H9 (cell line): ENCODE results near the gene BICD1. TPM values are rescaled to one million over a fixed set of nuclear protein-coding genes. Genes with fewer than 3 reads are reported as not detected.

Source experiments
- DNase-seq: peaks from one replicate; pipeline ENCODE4 v3.0.0-alpha.2; 2017
- H2AFZ ChIP-seq: one replicate; pipeline ENCODE4 v1.6.1; 2013; ENCODE audit warnings: mild to moderate bottlenecking, low read length, control low read depth, moderate library complexity
- H2AK5ac ChIP-seq: 2 replicates; pipeline ENCODE4 v1.6.1; 2013; ENCODE audit warnings: low read length, control low read depth, mixed read lengths; ENCODE audit not compliant: insufficient read length
- H2BK120ac ChIP-seq: one replicate; pipeline ENCODE4 v1.6.1; 2013; ENCODE audit warnings: low read depth, mild to moderate bottlenecking, low read length, control low read depth, inconsistent platforms; ENCODE audit not compliant: poor library complexity, severe bottlenecking
- H2BK12ac ChIP-seq: 2 replicates; pipeline ENCODE4 v1.6.1; 2013; ENCODE audit warnings: low read length, control low read depth, mixed read lengths, low read depth; ENCODE audit not compliant: insufficient read length
- H2BK15ac ChIP-seq: 2 replicates; pipeline ENCODE4 v1.6.1; 2013; ENCODE audit warnings: low read depth, low read length, control low read depth
- H2BK20ac ChIP-seq: one replicate; pipeline ENCODE4 v1.6.1; 2013; ENCODE audit warnings: low read depth, mild to moderate bottlenecking, low read length, control low read depth, inconsistent platforms; ENCODE audit not compliant: poor library complexity, severe bottlenecking
- H2BK5ac ChIP-seq: 2 replicates; pipeline ENCODE4 v1.6.1; 2013; ENCODE audit warnings: low read length, control low read depth, mixed read lengths; ENCODE audit not compliant: insufficient read length
- H3K14ac ChIP-seq: 2 replicates; pipeline ENCODE4 v1.6.1; 2013; ENCODE audit warnings: low read length, control low read depth; ENCODE audit not compliant: insufficient read depth
- H3K18ac ChIP-seq: 2 replicates; pipeline ENCODE4 v1.6.1; 2013; ENCODE audit warnings: low read depth, mild to moderate bottlenecking, mixed read lengths, low read length, control low read depth; ENCODE audit not compliant: insufficient read length
- H3K23ac ChIP-seq: 2 replicates; pipeline ENCODE4 v1.6.1; 2013; ENCODE audit warnings: low read length, control low read depth, mixed read lengths, low read depth; ENCODE audit not compliant: insufficient read length
- H3K23me2 ChIP-seq: 2 replicates; pipeline ENCODE4 v1.6.1; 2013; ENCODE audit warnings: low read depth, mild to moderate bottlenecking, mixed read lengths, low read length, control low read depth; ENCODE audit not compliant: insufficient read length, poor library complexity, severe bottlenecking
- H3K27ac ChIP-seq: 2 replicates; pipeline ENCODE4 v1.5.1; 2013; ENCODE audit warnings: low read length, control low read depth, mixed read lengths, low read depth; ENCODE audit not compliant: insufficient read length
- H3K27me3 ChIP-seq: 2 replicates; pipeline ENCODE4 v1.6.1; 2013; ENCODE audit warnings: low read length, control low read depth, inconsistent platforms; ENCODE audit not compliant: insufficient read depth
- H3K4ac ChIP-seq: 2 replicates; pipeline ENCODE4 v1.6.1; 2013; ENCODE audit warnings: low read depth, mild to moderate bottlenecking, control low read depth, inconsistent platforms, low read length, moderate library complexity
- H3K4me1 ChIP-seq: 2 replicates; pipeline ENCODE4 v1.6.1; 2013; ENCODE audit warnings: low read length, control low read depth, inconsistent platforms; ENCODE audit not compliant: insufficient read depth
- H3K4me2 ChIP-seq: 2 replicates; pipeline ENCODE4 v1.6.1; 2013; ENCODE audit warnings: low read length, control low read depth, mixed read lengths; ENCODE audit not compliant: insufficient read length, insufficient read depth
- H3K56ac ChIP-seq: 2 replicates; pipeline ENCODE4 v1.6.1; 2013; ENCODE audit warnings: low read depth, mild to moderate bottlenecking, mixed read lengths, low read length, control low read depth; ENCODE audit not compliant: insufficient read length
- H3K79me1 ChIP-seq: 2 replicates; pipeline ENCODE4 v1.6.1; 2013; ENCODE audit warnings: low read depth, mild to moderate bottlenecking, moderate library complexity, low read length, control low read depth, inconsistent platforms; ENCODE audit not compliant: insufficient read depth, poor library complexity, severe bottlenecking
- H3K79me2 ChIP-seq: 2 replicates; pipeline ENCODE4 v1.6.1; 2013; ENCODE audit warnings: low read length, control low read depth, inconsistent platforms; ENCODE audit not compliant: insufficient read depth
- H3K9ac ChIP-seq: 2 replicates; pipeline ENCODE4 v1.6.1; 2013; ENCODE audit warnings: low read length, control low read depth, mixed read lengths; ENCODE audit not compliant: insufficient read length; ENCODE audit errors: extremely low read depth
- H3K9me3 ChIP-seq: one replicate; pipeline ENCODE4 v1.6.1; 2013; ENCODE audit warnings: low read depth, low read length, inconsistent platforms; ENCODE audit not compliant: control insufficient read depth
- H3T11ph ChIP-seq: one replicate; pipeline ENCODE4 v1.6.1; 2013; ENCODE audit warnings: mild to moderate bottlenecking, low read length, control low read depth, inconsistent platforms
- H4K20me1 ChIP-seq: one replicate; pipeline ENCODE4 v1.6.1; 2013; ENCODE audit not compliant: control insufficient read depth, insufficient read length, insufficient read depth
- H4K5ac ChIP-seq: 2 replicates; pipeline ENCODE4 v1.6.1; 2013; ENCODE audit warnings: low read depth, mild to moderate bottlenecking, mixed read lengths, low read length, control low read depth; ENCODE audit not compliant: insufficient read length
- H4K8ac ChIP-seq: replicated peaks from 2 replicates; pipeline ENCODE4 v1.6.1; 2013; ENCODE audit warnings: low read length, control low read depth, mixed read lengths, low read depth; ENCODE audit not compliant: insufficient read length
- H4K91ac ChIP-seq: 2 replicates; pipeline ENCODE4 v1.6.1; 2013; ENCODE audit warnings: low read depth, mild to moderate bottlenecking, moderate library complexity, mixed read lengths, low read length, control low read depth; ENCODE audit not compliant: insufficient read length
- H3K27ac Mint-ChIP-seq, 3 experiments: 2 replicates in 2 of 3; 3 replicates in 1 of 3; pipeline ENCODE4 v1.8.0; 2020 to 2021; ENCODE audit warnings: mixed read lengths in 3 of 3, mild to moderate bottlenecking in 1 of 3, moderate library complexity in 1 of 3
- H3K27me3 Mint-ChIP-seq: 2 replicates; pipeline ENCODE4 v1.8.0; 2021; ENCODE audit warnings: low read depth, mild to moderate bottlenecking, moderate library complexity, mixed read lengths
- H3K36me3 Mint-ChIP-seq, 3 experiments: 2 replicates in 2 of 3; 3 replicates in 1 of 3; pipeline ENCODE4 v1.8.0; 2020 to 2021; ENCODE audit warnings: low read depth in 3 of 3, mixed read lengths in 3 of 3; ENCODE audit not compliant: insufficient read depth in 1 of 3
- H3K4me1 Mint-ChIP-seq, 2 experiments: 2 replicates each; pipeline ENCODE4 v1.8.0; 2020; ENCODE audit warnings: mixed read lengths in 2 of 2
- H3K4me3 Mint-ChIP-seq, 2 experiments: 2 replicates in 1 of 2; 3 replicates in 1 of 2; pipeline ENCODE4 v1.8.0; 2020 to 2021; ENCODE audit warnings: mild to moderate bottlenecking in 2 of 2, mixed read lengths in 2 of 2, moderate library complexity in 1 of 2
- H3K9me3 Mint-ChIP-seq, 2 experiments: 2 replicates in 1 of 2; 3 replicates in 1 of 2; pipeline ENCODE4 v1.8.0; 2020; ENCODE audit warnings: mild to moderate bottlenecking in 2 of 2, mixed read lengths in 2 of 2, moderate library complexity in 1 of 2
- WGBS: extraction: QIAGEN DNeasy Blood & Tissue Kit; methylation state at CpG from one replicate; pipeline ENCODE4 v1.1.7; 2013; ENCODE audit warnings: missing lambda C conversion rate, low lambda C conversion rate, mixed read lengths; ENCODE audit not compliant: insufficient read length; ENCODE audit errors: extremely low coverage; 5-methylcytosine and 5-hydroxymethylcytosine counted together
- total RNA-seq: library from RNA; stranded (reverse); gene quantifications from 2 replicates; pipeline ENCODE4 v1.2.1, GENCODE V29; 2021
- TF ChIP-seq, protein P1 (sequence below): fragments of 200-600 bp; sonication (generic); conservative IDR thresholded peaks from 3 replicates; pipeline ENCODE4 v1.8.0; 2021; ENCODE audit warnings: antibody characterized with exemption, mild to moderate bottlenecking

Gene BICD1
- total RNA-seq, 1 experiment from 2014 or later = 134 TPM

DNA sequence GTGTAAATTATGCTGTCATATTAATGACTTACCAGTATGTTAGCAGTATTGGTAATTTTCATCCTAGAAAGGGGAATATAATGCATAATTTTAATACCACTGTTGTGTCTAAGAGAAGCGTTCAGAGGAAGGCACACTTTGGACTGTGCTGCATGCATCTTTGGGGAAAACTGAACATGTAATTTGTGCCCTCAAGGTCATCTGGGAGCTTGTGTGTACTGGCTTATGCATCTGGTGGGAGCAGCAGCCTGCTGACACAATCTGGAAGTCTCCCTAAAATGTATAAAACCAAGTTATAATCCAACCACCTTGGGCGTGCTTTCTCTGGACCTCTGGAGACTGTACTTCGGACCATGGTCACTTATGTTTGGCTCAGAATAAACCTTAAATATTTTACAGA, 306.8 kb downstream of the BICD1 start:
- peaks cover 48 to 51% of the 10 kb centered on the region in 2 experiments for H3K4me1 Mint-ChIP-seq

More for the DNA sequence above, 306.8 kb downstream of the BICD1 start:
- Histone ChIP-seq H2BK15ac (no peak overlapping the region), H3K4ac (no peak overlapping the region), H2BK5ac (no peak overlapping the region), H2AFZ (no peak overlapping the region), H3K27me3 (no peaks in the 10 kb centered on the region), H4K8ac (no peak overlapping the region), H2BK20ac (no peak overlapping the region), H3K4me1 (no peaks in the 10 kb centered on the region; the same call in 1 of the 2 replicates), H3K79me1 (peaks cover 4% of the 10 kb centered on the region), H3K23ac (no peak overlapping the region), H3T11ph (no peak overlapping the region), H3K18ac (no peak overlapping the region), H3K56ac (no peak overlapping the region), H3K9ac (no peak overlapping the region), H3K79me2 (peaks cover 41% of the 10 kb centered on the region; the same call in 1 of the 2 replicates), H4K5ac (no peak overlapping the region), H2AK5ac (no peak overlapping the region), H3K4me2 (no peak overlapping the region), H3K27ac (no peak overlapping the region), H4K91ac (no peak overlapping the region), H4K20me1 (no peaks in the 10 kb centered on the region), H3K14ac (no peak overlapping the region), H3K9me3 (no peaks in the 10 kb centered on the region), H3K23me2 (no peaks in the 10 kb centered on the region), H2BK12ac (no peak overlapping the region), H2BK120ac (no peak overlapping the region)
- peak overlapping the region in 1 of 3 experiments; percentile 7; a peak in 1 of 7 replicates for H3K27ac Mint-ChIP-seq
- no peaks in the 10 kb centered on the region; the same call in none of the 2 replicates for H3K27me3 Mint-ChIP-seq
- no peaks in the 10 kb centered on the region; a peak in 1 of 5 replicates for H3K9me3 Mint-ChIP-seq
- DNase-seq = no peak
- TF ChIP-seq, protein P1, sequence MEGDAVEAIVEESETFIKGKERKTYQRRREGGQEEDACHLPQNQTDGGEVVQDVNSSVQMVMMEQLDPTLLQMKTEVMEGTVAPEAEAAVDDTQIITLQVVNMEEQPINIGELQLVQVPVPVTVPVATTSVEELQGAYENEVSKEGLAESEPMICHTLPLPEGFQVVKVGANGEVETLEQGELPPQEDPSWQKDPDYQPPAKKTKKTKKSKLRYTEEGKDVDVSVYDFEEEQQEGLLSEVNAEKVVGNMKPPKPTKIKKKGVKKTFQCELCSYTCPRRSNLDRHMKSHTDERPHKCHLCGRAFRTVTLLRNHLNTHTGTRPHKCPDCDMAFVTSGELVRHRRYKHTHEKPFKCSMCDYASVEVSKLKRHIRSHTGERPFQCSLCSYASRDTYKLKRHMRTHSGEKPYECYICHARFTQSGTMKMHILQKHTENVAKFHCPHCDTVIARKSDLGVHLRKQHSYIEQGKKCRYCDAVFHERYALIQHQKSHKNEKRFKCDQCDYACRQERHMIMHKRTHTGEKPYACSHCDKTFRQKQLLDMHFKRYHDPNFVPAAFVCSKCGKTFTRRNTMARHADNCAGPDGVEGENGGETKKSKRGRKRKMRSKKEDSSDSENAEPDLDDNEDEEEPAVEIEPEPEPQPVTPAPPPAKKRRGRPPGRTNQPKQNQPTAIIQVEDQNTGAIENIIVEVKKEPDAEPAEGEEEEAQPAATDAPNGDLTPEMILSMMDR = no peak
- WGBS = no CpG with 5 or more reads among the region's 3 CpGs
- H3K4me3 Mint-ChIP-seq = no peak overlapping the region
- H3K36me3 Mint-ChIP-seq = peaks cover 12 to 49% (median 26%) of the 10 kb centered on the region in 3 experiments; a peak in 6 of 7 replicates
